Neural cell (in vitro differentiated cells): ENCODE measurements around the gene PPFIBP1.

Experiments
- POLR2AphosphoS5 ChIP-seq: IDR thresholded peaks from 2 replicates; pipeline ENCODE4 v1.6.1; 2012
- TF ChIP-seq, protein P1 (sequence below): fragments of 450-650 bp; IDR thresholded peaks from 2 replicates; pipeline ENCODE4 v1.5.1; 2014; ENCODE audit warnings: antibody characterized with exemption, mild to moderate bottlenecking, moderate library complexity; ENCODE audit not compliant: poor library complexity, severe bottlenecking

- TF ChIP-seq, protein P1, sequence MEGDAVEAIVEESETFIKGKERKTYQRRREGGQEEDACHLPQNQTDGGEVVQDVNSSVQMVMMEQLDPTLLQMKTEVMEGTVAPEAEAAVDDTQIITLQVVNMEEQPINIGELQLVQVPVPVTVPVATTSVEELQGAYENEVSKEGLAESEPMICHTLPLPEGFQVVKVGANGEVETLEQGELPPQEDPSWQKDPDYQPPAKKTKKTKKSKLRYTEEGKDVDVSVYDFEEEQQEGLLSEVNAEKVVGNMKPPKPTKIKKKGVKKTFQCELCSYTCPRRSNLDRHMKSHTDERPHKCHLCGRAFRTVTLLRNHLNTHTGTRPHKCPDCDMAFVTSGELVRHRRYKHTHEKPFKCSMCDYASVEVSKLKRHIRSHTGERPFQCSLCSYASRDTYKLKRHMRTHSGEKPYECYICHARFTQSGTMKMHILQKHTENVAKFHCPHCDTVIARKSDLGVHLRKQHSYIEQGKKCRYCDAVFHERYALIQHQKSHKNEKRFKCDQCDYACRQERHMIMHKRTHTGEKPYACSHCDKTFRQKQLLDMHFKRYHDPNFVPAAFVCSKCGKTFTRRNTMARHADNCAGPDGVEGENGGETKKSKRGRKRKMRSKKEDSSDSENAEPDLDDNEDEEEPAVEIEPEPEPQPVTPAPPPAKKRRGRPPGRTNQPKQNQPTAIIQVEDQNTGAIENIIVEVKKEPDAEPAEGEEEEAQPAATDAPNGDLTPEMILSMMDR: no peak
- TF ChIP-seq POLR2AphosphoS5: no peak
These were observed 459 bp downstream of the PPFIBP1 start for GRCh38 chr12:27524494-27524835.
